HFFc6 (cell line): ENCODE measurements around the gene RAD51B. TPM values are rescaled to one million over a fixed set of nuclear protein-coding genes. Genes with fewer than 3 reads are reported as not detected.
A peak's percentile ranks its signal among the peaks of the same experiment; 100 is the strongest.

ENCODE experiments used
- DNase-seq: peaks from one replicate; pipeline ENCODE4 v3.0.0-alpha.2; 2018
- H3K27ac Mint-ChIP-seq: 2 replicates; pipeline ENCODE4 v1.8.0; 2020; ENCODE audit warnings: mild to moderate bottlenecking, mixed read lengths
- H3K27me3 Mint-ChIP-seq: 2 replicates; pipeline ENCODE4 v1.8.0; 2021; ENCODE audit warnings: mild to moderate bottlenecking, moderate library complexity, mixed read lengths; ENCODE audit not compliant: insufficient read depth
- H3K36me3 Mint-ChIP-seq: 2 replicates; pipeline ENCODE4 v1.8.0; 2021; ENCODE audit warnings: low read depth, mixed read lengths
- H3K4me1 Mint-ChIP-seq: 2 replicates; pipeline ENCODE4 v1.8.0; 2020; ENCODE audit warnings: low read depth, mixed read lengths
- H3K4me3 Mint-ChIP-seq: 2 replicates; pipeline ENCODE4 v1.8.0; 2020; ENCODE audit warnings: mild to moderate bottlenecking, moderate library complexity, mixed read lengths
- H3K9me3 Mint-ChIP-seq: 2 replicates; pipeline ENCODE4 v1.8.0; 2020; ENCODE audit warnings: mild to moderate bottlenecking, mixed read lengths
- CTCF ChIP-seq: fragments of 200-600 bp; sonication (generic); IDR thresholded peaks from 2 replicates; pipeline ENCODE4 v1.5.0; 2021; ENCODE audit warnings: antibody characterized with exemption, mild to moderate bottlenecking
- total RNA-seq, 6 experiments: library from RNA; stranded (reverse); fragmentation: NEBNext Ultra II Directional; extraction: Animal tissue kit (Norgen Biotek cat#: 25700); gene quantifications; 2 replicates in 1 of 6; 3 replicates in 5 of 6; pipeline ENCODE4 v1.2.3, GENCODE V29; 2021

The RAD51B gene
- total RNA-seq, 6 experiments from 2014 or later: 7.1 to 12.4 (median 9.6) TPM

- Mint-ChIP-seq H3K36me3 (peaks cover 40% of the 10 kb centered on the region), H3K4me1 (peaks cover 69% of the 10 kb centered on the region), H3K4me3 (peak overlapping the region; percentile 56), H3K27me3 (no peaks in the 10 kb centered on the region), H3K27ac (peak overlapping the region; percentile 68), H3K9me3 (peaks cover 29% of the 10 kb centered on the region)
- TF ChIP-seq CTCF: no peak
- no peak for DNase-seq
These were observed 327.7 kb downstream of the RAD51B start for GRCh38 chr14:68147303-68147702.

- no peak for TF ChIP-seq CTCF
- peaks cover 46% of the 10 kb centered on the region for H3K36me3 Mint-ChIP-seq
- H3K4me1 Mint-ChIP-seq: peaks cover 60% of the 10 kb centered on the region
- H3K27ac Mint-ChIP-seq: peak overlapping the region; percentile 22
- peaks cover 34% of the 10 kb centered on the region for H3K9me3 Mint-ChIP-seq
- peak; percentile 40 for DNase-seq
- no peak overlapping the region for H3K4me3 Mint-ChIP-seq
- no peaks in the 10 kb centered on the region for H3K27me3 Mint-ChIP-seq
These were observed 328.7 kb downstream of the RAD51B start for GRCh38 chr14:68148276-68148675.

GRCh38 chr14:68148763-68149162 lies 329.2 kb downstream of the RAD51B start:
- Mint-ChIP-seq H3K36me3 (peaks cover 46% of the 10 kb centered on the region), H3K27ac (peak overlapping the region; percentile 19; the same call in 1 of the 2 replicates), H3K4me1 (peaks cover 55% of the 10 kb centered on the region), H3K27me3 (no peaks in the 10 kb centered on the region), H3K9me3 (peaks cover 34% of the 10 kb centered on the region), H3K4me3 (no peak overlapping the region)
- no peak for DNase-seq
- TF ChIP-seq CTCF: no peak

GRCh38 chr14:68153275-68153674 lies 333.7 kb downstream of the RAD51B start:
- H3K36me3 Mint-ChIP-seq: peaks cover 48% of the 10 kb centered on the region
- H3K9me3 Mint-ChIP-seq: peaks cover 33% of the 10 kb centered on the region
- H3K27me3 Mint-ChIP-seq: no peaks in the 10 kb centered on the region
- no peak for DNase-seq
- H3K4me3 Mint-ChIP-seq: no peak overlapping the region
- H3K4me1 Mint-ChIP-seq: peaks cover 27% of the 10 kb centered on the region
- TF ChIP-seq CTCF: no peak
- no peak overlapping the region for H3K27ac Mint-ChIP-seq

- H3K36me3 Mint-ChIP-seq: peaks cover 38% of the 10 kb centered on the region
- no peaks in the 10 kb centered on the region for H3K27me3 Mint-ChIP-seq
- no peak overlapping the region for H3K4me3 Mint-ChIP-seq
- H3K4me1 Mint-ChIP-seq: peaks cover 24% of the 10 kb centered on the region
- peaks cover 23% of the 10 kb centered on the region for H3K9me3 Mint-ChIP-seq
- DNase-seq: no peak
- no peak overlapping the region for H3K27ac Mint-ChIP-seq
- no peak for TF ChIP-seq CTCF
These were observed 334.7 kb downstream of the RAD51B start for GRCh38 chr14:68154275-68154674.

GRCh38 chr14:68157971-68158371 lies 338.4 kb downstream of the RAD51B start:
- Mint-ChIP-seq H3K27ac (peak overlapping the region; percentile 86), H3K9me3 (no peaks in the 10 kb centered on the region), H3K36me3 (peaks cover 9% of the 10 kb centered on the region), H3K4me3 (peak overlapping the region; percentile 40), H3K4me1 (peaks cover 24% of the 10 kb centered on the region), H3K27me3 (no peaks in the 10 kb centered on the region)
- no peak for TF ChIP-seq CTCF
- peak; percentile 32 for DNase-seq
